Measurements from ENCODE around the gene GLT8D1.

DNA sequence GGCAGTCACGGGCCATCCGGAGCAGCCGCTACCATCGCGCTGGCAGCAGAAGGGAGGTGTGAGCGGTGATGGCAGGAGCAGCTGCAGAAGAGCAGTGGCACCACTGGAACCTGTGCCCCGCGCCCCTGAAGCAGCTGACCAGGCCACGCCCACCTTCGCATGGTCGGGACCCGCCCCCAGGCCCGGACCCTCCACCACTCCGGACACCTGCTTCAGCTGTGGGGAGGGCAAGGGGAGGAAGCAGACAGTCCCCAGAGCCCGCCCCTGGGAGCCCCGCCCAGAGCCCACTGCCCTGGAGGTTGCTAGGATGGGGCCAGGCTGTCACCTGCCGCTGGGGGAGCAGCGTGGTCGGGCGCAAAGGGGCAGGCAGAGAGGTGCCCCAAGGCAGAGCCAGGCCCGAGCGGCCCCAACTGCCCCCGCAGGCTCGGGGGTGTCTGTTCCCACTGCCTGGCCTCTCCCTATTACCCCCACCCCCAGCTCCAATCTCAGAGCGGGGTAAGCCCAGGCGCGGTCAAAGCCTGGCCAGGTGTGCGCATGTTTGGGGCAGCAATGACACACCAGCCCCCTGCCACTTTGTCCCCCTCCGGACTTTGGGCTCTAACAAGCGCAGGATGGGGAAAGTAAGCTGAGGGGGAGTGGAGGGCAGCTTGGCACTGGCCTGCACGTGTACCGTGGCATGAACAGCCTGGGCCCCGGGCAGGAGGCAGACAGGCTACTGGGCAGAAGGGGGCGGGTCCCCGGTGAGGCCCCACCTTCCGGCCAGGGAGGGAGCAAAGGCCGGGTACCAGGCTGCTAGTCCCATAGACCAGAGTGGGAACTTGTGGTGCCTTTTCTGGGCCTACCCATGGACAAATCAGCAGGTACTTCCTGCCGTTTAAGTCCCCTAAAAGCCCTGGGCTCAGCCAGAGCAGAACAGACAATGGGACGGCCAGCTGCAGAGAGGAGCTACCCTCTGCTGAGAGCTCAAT lies 9.0 kb upstream of the GLT8D1 start:
- TF ChIP-seq, protein P1, sequence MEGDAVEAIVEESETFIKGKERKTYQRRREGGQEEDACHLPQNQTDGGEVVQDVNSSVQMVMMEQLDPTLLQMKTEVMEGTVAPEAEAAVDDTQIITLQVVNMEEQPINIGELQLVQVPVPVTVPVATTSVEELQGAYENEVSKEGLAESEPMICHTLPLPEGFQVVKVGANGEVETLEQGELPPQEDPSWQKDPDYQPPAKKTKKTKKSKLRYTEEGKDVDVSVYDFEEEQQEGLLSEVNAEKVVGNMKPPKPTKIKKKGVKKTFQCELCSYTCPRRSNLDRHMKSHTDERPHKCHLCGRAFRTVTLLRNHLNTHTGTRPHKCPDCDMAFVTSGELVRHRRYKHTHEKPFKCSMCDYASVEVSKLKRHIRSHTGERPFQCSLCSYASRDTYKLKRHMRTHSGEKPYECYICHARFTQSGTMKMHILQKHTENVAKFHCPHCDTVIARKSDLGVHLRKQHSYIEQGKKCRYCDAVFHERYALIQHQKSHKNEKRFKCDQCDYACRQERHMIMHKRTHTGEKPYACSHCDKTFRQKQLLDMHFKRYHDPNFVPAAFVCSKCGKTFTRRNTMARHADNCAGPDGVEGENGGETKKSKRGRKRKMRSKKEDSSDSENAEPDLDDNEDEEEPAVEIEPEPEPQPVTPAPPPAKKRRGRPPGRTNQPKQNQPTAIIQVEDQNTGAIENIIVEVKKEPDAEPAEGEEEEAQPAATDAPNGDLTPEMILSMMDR (IDR thresholded peaks at IDR 0.05) = no peak
- TF ChIP-seq POLR2A (IDR thresholded peaks at IDR 0.05) = no peak
